GM12891 (cell line): ENCODE measurements around the gene RHOBTB3.

Experiments
- POLR2A ChIP-seq: IDR thresholded peaks from 2 replicates; pipeline ENCODE4 v1.6.1; 2011; ENCODE audit warnings: low read depth, low read length, control low read depth
- POLR2AphosphoS5 ChIP-seq: IDR thresholded peaks from 2 replicates; pipeline ENCODE4 v1.6.1; 2011; ENCODE audit warnings: low read depth, low read length, control low read depth
- POU2F2 ChIP-seq: IDR thresholded peaks from 2 replicates; pipeline ENCODE4 v1.6.1; 2011; ENCODE audit warnings: low read depth, mild to moderate bottlenecking, control low read depth, low read length, moderate library complexity
- TAF1 ChIP-seq: IDR thresholded peaks from 2 replicates; pipeline ENCODE4 v1.6.1; 2011; ENCODE audit warnings: low read depth, low read length, control low read depth

DNA sequence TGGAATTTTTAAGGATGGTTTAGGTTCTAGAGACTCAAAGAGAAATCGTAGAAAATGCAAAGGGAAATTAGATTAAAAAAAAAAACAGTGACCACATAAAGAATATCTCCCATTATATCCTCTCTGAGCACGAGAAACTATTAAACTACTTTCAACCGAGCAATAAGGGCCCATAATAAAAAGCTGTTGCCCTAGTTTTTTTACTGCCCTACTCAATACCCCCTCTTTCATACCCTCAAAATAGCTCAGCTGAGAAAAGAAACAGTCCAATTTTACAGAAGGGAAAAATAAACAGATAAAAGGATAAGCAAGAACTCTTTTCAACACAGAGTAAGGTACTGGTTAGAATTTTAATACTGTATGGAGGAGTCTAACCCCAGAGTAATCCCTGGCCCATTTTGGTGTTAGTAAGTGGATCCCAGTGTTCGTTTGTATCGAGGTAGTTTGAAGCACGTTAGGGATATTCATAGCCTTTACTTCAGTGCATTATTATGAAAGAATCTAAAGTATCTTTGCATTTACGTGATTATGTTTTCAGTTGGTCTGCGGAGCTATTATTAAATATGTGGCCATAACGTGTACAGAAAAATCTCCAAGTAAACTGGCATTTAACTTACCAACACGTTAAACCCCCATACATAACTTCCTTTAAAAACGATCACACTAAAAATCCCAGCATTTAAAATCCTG lies 980 bp upstream of the RHOBTB3 start:
- TF ChIP-seq POLR2A (no peak), POLR2AphosphoS5 (no peak), TAF1 (no peak), POU2F2 (no peak)
